ENCODE data around the gene ZSCAN9. TPM values are rescaled to one million over a fixed set of nuclear protein-coding genes. Genes with fewer than 3 reads are reported as not detected.

The ZSCAN9 gene
- total and polyA plus RNA-seq, 9 of the 15 experiments (the other 6 are each of a cell fraction or from before 2014, with no cell fraction given) = 18.8 to 48.9 (median 28.7) TPM

- TF ChIP-seq ZNF444 (CRISPR knock-in tag; IDR thresholded peaks at IDR 0.05) (no peak), ZEB2 (IDR thresholded peaks at IDR 0.05) (0 out of 2 replicates have a peak, but pooled peaks have one; percentile 19), LARP7 (IDR thresholded peaks at IDR 0.05) (no peak), ZNF280A (IDR thresholded peaks at IDR 0.05; ENCODE audit: low read depth, partially characterized antibody) (peak; percentile 83), TRIM24 (IDR thresholded peaks at IDR 0.05) (0 out of 4 replicates have a peak, but pooled peaks of 1 of the 2 experiments have one; percentile 21), THRB (CRISPR knock-in tag; conservative IDR thresholded peaks at IDR 0.05) (no peak), THRAP3 (IDR thresholded peaks at IDR 0.05; ENCODE audit: borderline replicate concordance) (no peak), E2F5 (CRISPR knock-in tag; IDR thresholded peaks at IDR 0.05) (no peak), NCOA2 (IDR thresholded peaks at IDR 0.05; ENCODE audit: partially characterized antibody in 2 of 2) (no peak)
Measured at GRCh38 chr6:28232785-28233184, 7.7 kb downstream of the ZSCAN9 start (continued).

Data from K562 (cell line).